Memory B cell (primary cell): ENCODE data around the gene HMGB4.

Source experiments
- ATAC-seq: fragments of 150-1000 bp; cut with Tn5 transposase; 2 replicates; pipeline ENCODE4 v1.10.0; 2021; ENCODE audit warnings: low read depth, mild to moderate bottlenecking, moderate library complexity
- DNase-seq, 2 donors: peaks; one replicate each; pipeline ENCODE4 v3.0.0; 2022; ENCODE audit warnings: low spot score in 2 of 2
- H3K27ac Mint-ChIP-seq: one replicate; pipeline ENCODE4 v1.8.0; 2022; ENCODE audit warnings: mild to moderate bottlenecking, moderate library complexity, mixed read lengths
- H3K27me3 Mint-ChIP-seq: one replicate; pipeline ENCODE4 v1.8.0; 2022; ENCODE audit warnings: mixed read lengths
- H3K36me3 Mint-ChIP-seq: one replicate; pipeline ENCODE4 v1.8.0; 2022; ENCODE audit warnings: mild to moderate bottlenecking, mixed read lengths
- H3K4me1 Mint-ChIP-seq: one replicate; pipeline ENCODE4 v1.8.0; 2022; ENCODE audit warnings: mixed read lengths
- H3K4me3 Mint-ChIP-seq: one replicate; pipeline ENCODE4 v1.8.0; 2022; ENCODE audit warnings: mild to moderate bottlenecking, moderate library complexity, mixed read lengths
- H3K9me3 Mint-ChIP-seq: one replicate; pipeline ENCODE4 v1.8.0; 2022; ENCODE audit warnings: mixed read lengths

Gene HMGB4

DNA sequence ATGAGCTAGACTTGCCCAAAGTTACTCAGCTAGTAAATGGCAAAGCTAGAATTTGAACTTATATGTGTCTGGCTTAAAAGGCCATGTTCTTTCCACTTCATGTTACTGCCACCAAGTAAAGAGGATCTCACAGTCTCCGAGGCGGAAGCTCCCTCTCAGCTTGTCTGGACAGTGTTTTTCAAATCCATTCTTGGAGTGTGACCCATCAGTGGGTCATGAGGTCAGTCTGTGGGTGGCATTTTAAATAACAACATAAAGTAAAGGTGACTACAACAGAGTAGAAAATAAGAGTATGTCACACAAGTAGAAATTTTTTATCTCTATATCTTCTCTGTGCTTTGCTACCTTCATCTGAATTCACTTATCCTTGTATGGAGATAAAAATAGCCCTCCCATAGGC lies 3.2 kb upstream of the HMGB4 start:
- no peak for ATAC-seq
- Mint-ChIP-seq H3K36me3 (no peaks in the 10 kb centered on the region), H3K4me3 (no peak overlapping the region), H3K9me3 (peaks cover 1% of the 10 kb centered on the region), H3K4me1 (no peaks in the 10 kb centered on the region), H3K27ac (no peak overlapping the region), H3K27me3 (peaks cover 22% of the 10 kb centered on the region)
- DNase-seq, result no peak

DNA sequence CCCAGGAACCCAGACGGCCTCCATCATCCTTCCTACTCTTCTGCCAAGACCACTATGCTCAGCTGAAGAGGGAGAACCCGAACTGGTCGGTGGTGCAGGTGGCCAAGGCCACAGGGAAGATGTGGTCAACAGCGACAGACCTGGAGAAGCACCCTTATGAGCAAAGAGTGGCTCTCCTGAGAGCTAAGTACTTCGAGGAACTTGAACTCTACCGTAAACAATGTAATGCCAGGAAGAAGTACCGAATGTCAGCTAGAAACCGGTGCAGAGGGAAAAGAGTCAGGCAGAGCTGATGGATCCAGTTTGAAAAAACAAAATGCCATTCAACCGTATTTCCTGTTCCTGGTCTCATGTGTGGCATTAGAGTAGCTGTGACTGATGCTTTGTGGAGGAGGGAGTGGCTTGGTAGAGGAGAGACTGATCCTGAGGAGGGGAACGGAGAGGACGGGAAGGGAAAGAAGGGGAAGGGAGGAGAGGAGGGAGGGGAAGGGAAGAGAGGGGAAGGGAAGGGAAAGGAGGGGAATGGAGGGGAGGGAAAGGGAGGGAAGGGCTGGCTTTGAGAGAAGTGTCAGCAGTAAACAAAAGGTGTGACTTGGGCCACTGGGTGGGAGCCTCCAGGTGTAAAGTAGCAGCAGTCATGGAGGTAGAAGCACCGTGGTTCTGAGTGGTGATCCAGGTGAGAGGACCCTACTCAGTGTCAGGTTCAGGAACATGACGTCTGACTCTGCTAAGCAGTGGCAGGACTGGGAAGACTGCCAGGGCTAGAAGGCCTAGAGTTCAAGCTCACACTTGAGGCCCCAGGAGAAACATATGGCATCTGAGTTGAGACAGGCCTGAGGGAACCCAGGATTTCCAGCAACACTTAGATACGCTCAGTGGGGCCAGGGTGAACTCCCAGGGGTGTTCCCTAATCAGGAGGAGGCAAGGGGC lies 846 bp downstream of the HMGB4 start:
- no peaks in the 10 kb centered on the region for H3K36me3 Mint-ChIP-seq
- H3K27ac Mint-ChIP-seq, result no peak overlapping the region
- no peak for ATAC-seq
- DNase-seq, result no peak
- H3K4me3 Mint-ChIP-seq, result no peak overlapping the region
- H3K9me3 Mint-ChIP-seq, result peaks cover 1% of the 10 kb centered on the region
- peaks cover 11% of the 10 kb centered on the region for H3K27me3 Mint-ChIP-seq
- no peaks in the 10 kb centered on the region for H3K4me1 Mint-ChIP-seq

DNA sequence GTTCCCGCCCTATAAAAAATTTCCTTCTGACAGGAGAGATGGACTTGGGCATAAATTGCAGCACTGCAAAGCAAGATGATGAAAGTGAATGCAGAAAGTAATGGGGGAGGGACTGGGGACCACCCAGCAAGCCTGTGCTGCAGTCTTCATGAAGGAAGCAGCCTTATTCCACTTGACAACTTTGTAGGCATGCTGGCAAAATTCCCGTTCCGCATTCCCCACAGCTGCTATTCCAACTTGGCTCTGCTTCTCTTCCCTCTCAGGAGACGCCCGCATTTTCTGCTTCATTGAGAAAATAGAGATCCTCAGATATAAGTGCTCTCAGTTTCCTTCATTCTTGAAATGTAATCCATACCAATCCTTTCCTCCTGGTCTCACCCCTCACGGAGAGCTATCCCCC lies 2.4 kb downstream of the HMGB4 start:
- ATAC-seq, result no peak
- no peak for DNase-seq
- H3K4me1 Mint-ChIP-seq, result no peaks in the 10 kb centered on the region
- H3K27ac Mint-ChIP-seq, result no peak overlapping the region
- no peaks in the 10 kb centered on the region for H3K36me3 Mint-ChIP-seq
- H3K9me3 Mint-ChIP-seq, result peaks cover 1% of the 10 kb centered on the region
- H3K4me3 Mint-ChIP-seq, result no peak overlapping the region
- peaks cover 10% of the 10 kb centered on the region for H3K27me3 Mint-ChIP-seq

DNA sequence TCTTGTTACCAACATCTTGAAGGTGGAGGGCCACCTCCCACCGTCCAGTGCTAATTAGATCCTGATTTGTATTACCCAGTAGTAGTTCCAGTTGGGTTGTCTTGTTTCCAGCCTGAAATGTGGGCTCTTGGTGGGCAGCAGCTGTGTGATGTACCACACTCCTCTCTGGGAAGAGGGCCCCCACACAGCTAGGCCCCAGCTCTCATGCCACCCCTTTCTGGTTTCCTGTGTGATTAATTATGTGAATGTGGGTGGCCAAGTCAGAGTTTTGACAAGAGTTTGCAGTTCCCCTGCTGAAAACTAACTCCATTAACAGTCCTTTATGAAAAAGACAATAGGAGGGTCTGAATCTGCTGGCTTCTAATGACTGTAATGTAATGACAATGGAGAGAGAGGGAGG lies 3.8 kb downstream of the HMGB4 start:
- no peak overlapping the region for H3K4me3 Mint-ChIP-seq
- H3K9me3 Mint-ChIP-seq, result peaks cover 1% of the 10 kb centered on the region
- no peaks in the 10 kb centered on the region for H3K36me3 Mint-ChIP-seq
- DNase-seq, result no peak
- no peaks in the 10 kb centered on the region for H3K4me1 Mint-ChIP-seq
- no peak overlapping the region for H3K27ac Mint-ChIP-seq
- peaks cover 8% of the 10 kb centered on the region for H3K27me3 Mint-ChIP-seq
- ATAC-seq, result no peak

DNA sequence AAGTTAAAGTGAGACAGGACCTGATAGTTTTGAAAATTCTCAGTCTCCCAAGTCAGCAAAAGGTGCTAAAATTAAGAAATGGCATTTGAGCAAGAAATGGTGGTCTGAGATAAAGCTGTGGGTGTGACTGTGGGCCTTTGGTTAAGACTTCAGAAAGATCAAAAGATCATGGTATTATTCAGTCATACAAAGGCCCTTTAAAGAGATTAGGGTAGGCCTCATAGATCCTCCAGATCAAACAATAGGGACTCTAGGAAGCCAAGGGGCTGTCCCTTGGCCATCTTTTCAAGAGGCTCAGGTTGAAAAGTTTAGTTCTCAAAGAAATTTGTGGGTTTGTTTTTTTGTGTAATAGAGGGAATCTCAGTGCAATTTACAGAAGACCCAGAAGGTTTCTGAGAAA lies 8.4 kb downstream of the HMGB4 start:
- Mint-ChIP-seq H3K9me3 (peaks cover 1% of the 10 kb centered on the region), H3K36me3 (no peaks in the 10 kb centered on the region)
- ATAC-seq, result no peak

DNA sequence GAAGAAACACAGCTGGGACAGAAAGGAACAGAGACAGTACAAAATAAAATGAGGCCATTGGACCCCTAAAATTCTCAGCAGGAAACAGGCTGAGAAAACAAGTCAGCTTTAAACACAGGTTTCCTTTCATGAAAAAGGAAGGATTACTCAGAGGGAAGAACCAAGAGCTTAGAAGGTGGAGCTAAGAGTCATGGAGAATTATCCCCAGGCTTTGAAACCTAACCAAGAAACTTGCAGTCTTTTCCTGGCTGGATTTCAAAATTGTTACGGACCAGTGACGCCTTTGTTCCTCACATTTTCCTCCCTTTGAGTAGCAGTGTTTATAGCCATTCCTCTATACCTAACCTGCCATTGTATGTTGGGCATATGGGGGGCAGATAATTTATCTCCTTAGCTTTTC lies 8.8 kb downstream of the HMGB4 start:
- DNase-seq, result no peak
- Mint-ChIP-seq H3K36me3 (no peaks in the 10 kb centered on the region), H3K27ac (no peak overlapping the region), H3K9me3 (peaks cover 1% of the 10 kb centered on the region), H3K27me3 (peaks cover 6% of the 10 kb centered on the region), H3K4me1 (no peaks in the 10 kb centered on the region), H3K4me3 (no peak overlapping the region)
- ATAC-seq, result no peak

More for the DNA sequence above, 8.4 kb downstream of the HMGB4 start:
- DNase-seq, result no peak
- no peak overlapping the region for H3K4me3 Mint-ChIP-seq
- no peaks in the 10 kb centered on the region for H3K4me1 Mint-ChIP-seq
- H3K27ac Mint-ChIP-seq, result no peak overlapping the region
- peaks cover 6% of the 10 kb centered on the region for H3K27me3 Mint-ChIP-seq

DNA sequence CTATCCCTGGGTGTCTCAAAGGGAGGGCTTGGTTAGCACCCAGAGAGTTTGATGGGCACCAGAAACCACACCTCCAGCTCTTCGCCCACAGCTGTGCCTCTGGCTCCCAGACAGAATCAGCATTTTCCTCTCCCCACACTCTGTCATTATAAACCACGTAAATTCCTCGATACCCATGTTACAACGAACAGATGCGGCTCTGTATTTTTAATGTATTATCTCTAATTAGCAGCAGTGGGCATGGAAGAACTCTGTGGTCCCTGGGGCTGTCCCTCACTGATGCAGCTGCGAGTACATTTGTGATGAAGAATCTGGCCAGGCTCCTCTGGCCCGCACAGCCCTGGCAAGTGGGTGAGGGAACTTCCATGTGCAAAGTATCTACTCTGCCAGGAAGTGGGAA lies 10.8 kb downstream of the HMGB4 start:
- H3K27me3 Mint-ChIP-seq, result peaks cover 6% of the 10 kb centered on the region
- no peaks in the 10 kb centered on the region for H3K4me1 Mint-ChIP-seq
- peaks cover 1% of the 10 kb centered on the region for H3K9me3 Mint-ChIP-seq
- ATAC-seq (no peak), DNase-seq (no peak)
- H3K4me3 Mint-ChIP-seq, result no peak overlapping the region
- no peak overlapping the region for H3K27ac Mint-ChIP-seq
- no peaks in the 10 kb centered on the region for H3K36me3 Mint-ChIP-seq

DNA sequence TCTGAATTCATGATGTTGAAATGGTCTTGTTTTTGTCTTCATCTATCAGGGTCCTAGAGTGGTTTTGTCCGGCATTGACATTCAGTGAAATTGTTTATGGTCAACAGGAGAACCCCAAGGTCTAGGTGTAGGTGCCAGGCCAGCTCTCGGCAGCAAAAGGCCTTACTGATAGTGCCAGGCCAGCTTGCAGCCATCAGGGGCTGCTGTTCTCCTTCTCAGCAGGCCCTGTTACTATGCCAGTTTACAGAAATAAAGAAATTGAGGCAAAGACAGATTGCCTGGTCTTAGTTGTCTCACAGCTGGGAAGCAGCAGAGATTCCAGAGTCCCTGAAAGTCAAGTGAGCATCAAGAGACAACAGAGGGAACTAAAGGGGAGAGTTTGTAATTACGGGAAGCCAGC lies 12.0 kb downstream of the HMGB4 start:
- H3K27me3 Mint-ChIP-seq, result peaks cover 6% of the 10 kb centered on the region
- ATAC-seq, result no peak
- no peak for DNase-seq
- peaks cover 1% of the 10 kb centered on the region for H3K9me3 Mint-ChIP-seq
- no peaks in the 10 kb centered on the region for H3K36me3 Mint-ChIP-seq
- H3K27ac Mint-ChIP-seq, result no peak overlapping the region
- H3K4me3 Mint-ChIP-seq, result no peak overlapping the region
- no peaks in the 10 kb centered on the region for H3K4me1 Mint-ChIP-seq

DNA sequence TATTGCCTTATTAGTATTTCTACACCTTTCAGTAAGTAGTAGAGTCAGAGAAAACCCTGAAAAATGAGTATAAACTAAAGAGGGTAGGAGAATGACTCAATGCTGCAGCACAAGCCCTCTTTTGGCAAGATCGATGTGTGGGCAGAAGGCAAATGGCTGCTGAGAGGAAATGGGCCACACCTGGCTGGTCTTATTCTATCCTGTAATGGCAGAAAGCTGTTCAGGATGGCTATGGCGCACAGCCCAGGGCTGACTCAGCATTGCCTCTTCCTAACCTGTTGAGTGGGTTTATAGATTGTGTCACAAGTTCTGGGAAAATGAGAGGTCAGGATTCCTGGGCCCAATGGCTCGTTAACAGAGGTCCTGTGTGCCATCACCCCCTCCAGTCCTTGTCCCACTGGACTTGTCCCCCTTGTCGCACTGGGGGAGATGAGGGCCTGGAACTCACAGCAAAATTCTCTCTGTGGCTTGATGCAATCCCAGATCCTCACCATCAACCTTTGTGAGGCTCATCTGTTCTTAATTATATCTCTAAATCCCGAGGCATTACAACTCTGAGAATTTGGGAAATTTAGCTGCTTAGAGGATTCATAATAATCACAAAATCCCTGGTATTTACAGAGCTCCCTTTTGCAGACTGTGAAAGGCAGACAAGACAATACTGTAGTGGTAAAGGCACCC lies 13.2 kb downstream of the HMGB4 start:
- Mint-ChIP-seq H3K4me1 (no peaks in the 10 kb centered on the region), H3K9me3 (peaks cover 1% of the 10 kb centered on the region)
- DNase-seq, result no peak

DNA sequence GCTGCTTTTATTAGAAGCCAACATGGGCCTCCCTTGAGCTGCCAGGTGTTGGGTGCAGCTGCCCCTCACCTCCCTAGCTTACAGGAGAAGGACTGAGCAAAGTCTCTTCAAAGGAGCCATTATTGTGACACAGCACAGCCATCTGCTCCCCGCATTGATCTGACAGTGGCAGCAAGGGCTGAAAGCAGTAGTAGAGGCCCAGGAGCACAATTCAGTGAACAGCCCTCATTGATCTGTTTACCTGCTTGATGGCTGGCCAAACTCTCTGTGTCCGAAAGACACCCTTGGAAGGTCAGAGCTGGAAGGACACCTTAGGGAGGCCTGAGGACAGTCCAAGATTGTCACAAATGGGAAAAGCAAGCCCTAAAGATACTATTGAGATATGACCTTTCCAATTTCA lies 14.5 kb downstream of the HMGB4 start:
- Mint-ChIP-seq H3K4me1 (no peaks in the 10 kb centered on the region), H3K4me3 (no peak overlapping the region), H3K27me3 (peaks cover 10% of the 10 kb centered on the region), H3K27ac (no peak overlapping the region), H3K9me3 (peaks cover 1% of the 10 kb centered on the region), H3K36me3 (no peaks in the 10 kb centered on the region)
- no peak for ATAC-seq
- DNase-seq, result no peak

More for the DNA sequence above, 13.2 kb downstream of the HMGB4 start:
- no peaks in the 10 kb centered on the region for H3K36me3 Mint-ChIP-seq
- H3K27me3 Mint-ChIP-seq, result peaks cover 9% of the 10 kb centered on the region
- H3K4me3 Mint-ChIP-seq, result no peak overlapping the region
- ATAC-seq, result no peak
- H3K27ac Mint-ChIP-seq, result no peak overlapping the region

DNA sequence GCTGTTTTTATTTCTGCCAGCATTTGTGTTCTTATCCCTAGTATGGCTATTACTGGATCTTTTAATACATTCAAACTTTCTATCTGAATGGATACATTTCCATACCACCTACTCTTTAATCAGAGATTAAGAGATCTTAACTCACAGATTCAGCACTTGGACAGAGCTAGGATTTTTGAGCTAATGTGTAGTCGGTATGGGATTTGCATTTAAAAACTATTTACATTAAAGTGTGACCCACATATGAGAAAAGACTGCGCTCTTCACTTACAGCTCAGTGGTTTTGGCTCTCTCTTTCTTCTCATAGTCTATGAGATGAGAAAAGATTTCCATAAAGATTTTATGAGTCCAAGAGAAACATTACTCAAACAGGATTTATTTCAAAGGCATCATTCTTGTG lies 16.4 kb downstream of the HMGB4 start:
- DNase-seq, result no peak
- H3K36me3 Mint-ChIP-seq, result no peaks in the 10 kb centered on the region
- peaks cover 16% of the 10 kb centered on the region for H3K27me3 Mint-ChIP-seq

DNA sequence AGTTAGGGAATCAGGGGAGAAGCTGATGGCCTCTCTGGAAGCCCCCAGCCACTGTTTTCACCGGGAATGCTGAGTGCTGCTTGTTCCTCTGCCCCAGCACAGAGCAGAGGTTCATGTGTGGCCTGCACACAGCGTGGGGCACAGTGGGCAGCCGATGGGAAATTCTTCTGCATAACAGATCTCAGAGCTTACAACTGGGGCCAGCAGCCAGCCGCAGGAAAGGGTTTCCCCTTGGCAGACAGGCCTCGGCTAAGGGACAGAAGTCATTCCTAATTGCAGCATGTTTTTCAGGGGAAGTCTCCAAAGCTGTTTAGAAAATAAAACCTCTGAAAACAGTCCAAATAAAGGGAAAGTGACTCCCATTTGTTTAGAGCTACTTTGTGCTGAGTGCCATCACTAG lies 22.6 kb downstream of the HMGB4 start:
- Mint-ChIP-seq H3K36me3 (no peaks in the 10 kb centered on the region), H3K4me1 (no peaks in the 10 kb centered on the region), H3K4me3 (no peak overlapping the region), H3K27me3 (peaks cover 15% of the 10 kb centered on the region), H3K9me3 (no peaks in the 10 kb centered on the region), H3K27ac (no peak overlapping the region)
- ATAC-seq (no peak), DNase-seq (no peak)

More for the DNA sequence above, 16.4 kb downstream of the HMGB4 start:
- ATAC-seq, result no peak
- no peak overlapping the region for H3K27ac Mint-ChIP-seq
- H3K4me1 Mint-ChIP-seq, result no peaks in the 10 kb centered on the region
- no peak overlapping the region for H3K4me3 Mint-ChIP-seq
- no peaks in the 10 kb centered on the region for H3K9me3 Mint-ChIP-seq

DNA sequence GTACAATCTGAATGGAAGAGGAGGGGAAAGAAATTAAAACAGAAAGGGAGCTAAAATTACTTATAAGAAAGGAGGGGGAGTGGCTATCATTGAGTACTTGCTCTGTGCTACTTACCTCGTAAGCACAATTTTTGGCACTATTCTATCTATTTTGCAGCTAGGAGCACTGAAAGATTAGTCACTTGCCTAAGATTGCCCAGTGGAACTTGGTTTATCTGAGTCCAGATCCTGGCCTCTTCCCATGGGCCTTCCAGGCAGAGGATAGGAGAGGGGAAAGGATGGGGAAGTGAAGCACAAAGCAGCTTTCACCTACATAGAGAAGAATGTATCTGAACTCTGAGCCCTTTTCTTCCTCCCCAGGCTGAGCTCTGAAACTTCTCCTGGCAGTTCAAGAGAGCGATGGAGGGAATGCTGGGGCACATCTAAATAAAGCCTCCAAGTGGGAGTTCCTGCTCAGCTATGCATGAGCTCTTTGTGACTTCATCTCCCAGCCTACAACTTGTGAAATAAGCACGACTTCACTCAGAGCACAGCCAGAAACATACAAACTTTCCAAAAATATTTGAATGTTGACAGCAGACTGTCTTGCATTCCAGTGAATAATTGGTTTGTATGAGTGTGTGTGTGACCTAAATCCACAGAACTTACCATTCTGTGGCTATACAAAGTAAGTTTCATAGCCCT lies 29.4 kb downstream of the HMGB4 start:
- Mint-ChIP-seq H3K4me3 (no peak overlapping the region), H3K9me3 (peaks cover 2% of the 10 kb centered on the region)
- ATAC-seq, result no peak

DNA sequence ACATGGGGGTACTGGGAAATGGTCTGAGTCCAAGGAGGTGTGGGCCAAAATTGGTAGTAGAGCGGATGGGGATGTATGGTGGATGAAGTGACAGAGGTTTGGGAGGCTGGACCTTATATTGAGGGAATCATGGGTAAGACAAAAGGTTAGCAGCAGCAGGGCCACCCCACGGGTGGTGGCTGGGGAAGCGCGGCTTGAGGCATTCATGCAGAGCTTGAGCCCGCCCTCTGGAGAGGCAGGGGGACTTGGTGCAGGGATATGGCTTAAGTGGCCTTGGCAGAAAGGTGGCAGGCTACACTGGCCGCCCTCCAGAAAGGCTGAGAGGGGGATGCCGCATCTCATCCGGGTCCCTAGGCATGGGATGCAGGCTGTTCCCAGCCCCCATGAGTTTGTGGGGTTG lies 31.5 kb downstream of the HMGB4 start:
- Mint-ChIP-seq H3K4me3 (no peak overlapping the region), H3K4me1 (no peaks in the 10 kb centered on the region), H3K9me3 (peaks cover 2% of the 10 kb centered on the region), H3K27me3 (peaks cover 3% of the 10 kb centered on the region), H3K36me3 (no peaks in the 10 kb centered on the region), H3K27ac (no peak overlapping the region)
- ATAC-seq, result no peak
- no peak for DNase-seq

More for the DNA sequence above, 29.4 kb downstream of the HMGB4 start:
- no peaks in the 10 kb centered on the region for H3K4me1 Mint-ChIP-seq
- no peaks in the 10 kb centered on the region for H3K36me3 Mint-ChIP-seq
- no peak for DNase-seq
- peaks cover 3% of the 10 kb centered on the region for H3K27me3 Mint-ChIP-seq
- H3K27ac Mint-ChIP-seq, result no peak overlapping the region
